ENCODE measurements around the gene ECE2.

Gene ECE2

GRCh38 chr3:184237211-184237610 is 38.6 kb upstream of the ECE2 start:
- no peak for DNase-seq (ENCODE audit: low read depth, low spot score)

DNA sequence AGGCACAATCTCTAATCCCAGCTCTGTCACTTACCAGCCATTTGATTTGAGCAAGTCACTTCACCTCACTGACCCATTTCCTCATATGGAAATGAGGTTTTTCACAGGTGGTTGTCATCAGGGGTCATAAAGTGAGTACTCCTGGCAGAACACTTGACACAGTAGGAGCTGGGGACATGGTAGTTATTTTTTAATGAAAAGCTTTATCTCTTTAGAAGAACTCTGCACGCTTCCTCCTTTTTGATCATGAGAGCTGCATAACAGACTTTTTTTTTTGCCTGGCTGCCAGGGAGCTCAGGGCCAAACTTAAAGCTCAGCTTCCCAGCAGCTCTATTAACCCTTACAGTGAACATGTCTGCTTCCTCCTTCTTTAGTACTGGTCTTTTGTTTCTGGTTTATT is 38.0 kb upstream of the ECE2 start:
- Histone ChIP-seq H3K9ac (ENCODE audit: insufficient read length, low read depth) (no peak overlapping the region), H3K36me3 (ENCODE audit: insufficient read depth, insufficient read length, low read length) (peaks cover 17% of the 10 kb centered on the region), H3K9me3 (ENCODE audit: insufficient read depth, low read length) (no peaks in the 10 kb centered on the region), H3K4me3 (ENCODE audit: insufficient read length, low read depth) (no peak overlapping the region), H3K27me3 (ENCODE audit: insufficient read depth, insufficient read length) (peaks cover 15% of the 10 kb centered on the region), H3K4me1 (ENCODE audit: insufficient read depth, insufficient read length) (no peaks in the 10 kb centered on the region)
- no peak for DNase-seq (ENCODE audit: low read depth, low spot score)
- TF ChIP-seq ZNF274 (IDR thresholded peaks at IDR 0.05; ENCODE audit: low read depth, low read length): no peak
- no peak for TF ChIP-seq SUZ12 (IDR thresholded peaks at IDR 0.05; ENCODE audit: extremely low read depth, insufficient read depth, insufficient read length)
- TF ChIP-seq YY1 (IDR thresholded peaks at IDR 0.05; ENCODE audit: insufficient read depth, insufficient read length): no peak

More at GRCh38 chr3:184237211-184237610, 38.6 kb upstream of the ECE2 start:
- H3K9me3 ChIP-seq (ENCODE audit: insufficient read depth, low read length): no peaks in the 10 kb centered on the region
- peaks cover 21% of the 10 kb centered on the region for H3K27me3 ChIP-seq (ENCODE audit: insufficient read depth, insufficient read length)
- no peaks in the 10 kb centered on the region for H3K4me1 ChIP-seq (ENCODE audit: insufficient read depth, insufficient read length)
- no peak overlapping the region for H3K4me3 ChIP-seq (ENCODE audit: insufficient read length, low read depth)
- no peak overlapping the region for H3K9ac ChIP-seq (ENCODE audit: insufficient read length, low read depth)
- peaks cover 11% of the 10 kb centered on the region for H3K36me3 ChIP-seq (ENCODE audit: insufficient read depth, insufficient read length, low read length)
- TF ChIP-seq SUZ12 (IDR thresholded peaks at IDR 0.05; ENCODE audit: extremely low read depth, insufficient read depth, insufficient read length) (no peak), ZNF274 (IDR thresholded peaks at IDR 0.05; ENCODE audit: low read depth, low read length) (no peak), YY1 (IDR thresholded peaks at IDR 0.05; ENCODE audit: insufficient read depth, insufficient read length) (no peak)

DNA sequence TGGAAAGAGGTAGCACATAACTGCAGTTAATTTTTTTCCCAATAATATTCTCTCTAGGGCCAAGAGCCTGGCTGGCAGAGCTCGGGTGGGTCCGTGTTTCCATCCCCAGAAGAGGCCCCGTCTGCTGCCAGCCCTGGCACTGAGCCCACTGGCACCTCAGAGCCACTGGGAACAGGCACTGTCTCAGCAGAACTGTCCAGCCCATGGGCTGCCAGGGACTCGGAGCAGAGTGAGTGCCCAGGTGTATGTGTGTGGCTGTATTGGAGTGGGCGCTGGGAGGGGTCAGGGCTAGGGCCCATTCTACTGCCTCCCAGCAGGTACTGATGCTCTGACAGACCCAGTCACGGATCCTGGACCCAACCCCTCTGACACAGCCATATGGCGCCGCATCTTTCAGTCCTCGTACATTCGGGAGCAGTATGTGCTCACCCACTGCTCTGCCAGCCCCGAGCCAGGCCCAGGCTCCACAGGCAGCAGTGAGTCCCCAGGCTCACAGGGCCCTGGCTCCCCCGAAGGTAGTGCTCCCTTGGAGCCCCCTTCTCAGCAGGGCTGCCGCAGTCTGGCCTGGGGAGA is 37.5 kb upstream of the ECE2 start:
- TF ChIP-seq YY1 (IDR thresholded peaks at IDR 0.05; ENCODE audit: insufficient read depth, insufficient read length) (no peak), SUZ12 (IDR thresholded peaks at IDR 0.05; ENCODE audit: extremely low read depth, insufficient read depth, insufficient read length) (no peak), ZNF274 (IDR thresholded peaks at IDR 0.05; ENCODE audit: low read depth, low read length) (no peak)
- Histone ChIP-seq H3K4me3 (ENCODE audit: insufficient read length, low read depth) (no peak overlapping the region), H3K9me3 (ENCODE audit: insufficient read depth, low read length) (no peaks in the 10 kb centered on the region), H3K27me3 (ENCODE audit: insufficient read depth, insufficient read length) (peaks cover 9% of the 10 kb centered on the region), H3K9ac (ENCODE audit: insufficient read length, low read depth) (no peak overlapping the region), H3K36me3 (ENCODE audit: insufficient read depth, insufficient read length, low read length) (peaks cover 23% of the 10 kb centered on the region), H3K4me1 (ENCODE audit: insufficient read depth, insufficient read length) (no peaks in the 10 kb centered on the region)
- no peak for DNase-seq (ENCODE audit: low read depth, low spot score)

- no peak for DNase-seq (ENCODE audit: low read depth, low spot score)
- no peaks in the 10 kb centered on the region for H3K9me3 ChIP-seq (ENCODE audit: insufficient read depth, low read length)
- H3K9ac ChIP-seq (ENCODE audit: insufficient read length, low read depth): no peak overlapping the region
- TF ChIP-seq YY1 (IDR thresholded peaks at IDR 0.05; ENCODE audit: insufficient read depth, insufficient read length): no peak
- peaks cover 2% of the 10 kb centered on the region for H3K27me3 ChIP-seq (ENCODE audit: insufficient read depth, insufficient read length)
- H3K4me1 ChIP-seq (ENCODE audit: insufficient read depth, insufficient read length): no peaks in the 10 kb centered on the region
- H3K4me3 ChIP-seq (ENCODE audit: insufficient read length, low read depth): no peak overlapping the region
- peaks cover 31% of the 10 kb centered on the region for H3K36me3 ChIP-seq (ENCODE audit: insufficient read depth, insufficient read length, low read length)
These were observed 36.6 kb upstream of the ECE2 start for GRCh38 chr3:184239221-184239620.

- TF ChIP-seq SUZ12 (IDR thresholded peaks at IDR 0.05; ENCODE audit: extremely low read depth, insufficient read depth, insufficient read length) (no peak), YY1 (IDR thresholded peaks at IDR 0.05; ENCODE audit: insufficient read depth, insufficient read length) (no peak), ZNF274 (IDR thresholded peaks at IDR 0.05; ENCODE audit: low read depth, low read length) (no peak)
- Histone ChIP-seq H3K4me3 (ENCODE audit: insufficient read length, low read depth) (no peak overlapping the region), H3K4me1 (ENCODE audit: insufficient read depth, insufficient read length) (no peaks in the 10 kb centered on the region), H3K27me3 (ENCODE audit: insufficient read depth, insufficient read length) (peaks cover 2% of the 10 kb centered on the region), H3K9me3 (ENCODE audit: insufficient read depth, low read length) (no peaks in the 10 kb centered on the region), H3K9ac (ENCODE audit: insufficient read length, low read depth) (no peak overlapping the region), H3K36me3 (ENCODE audit: insufficient read depth, insufficient read length, low read length) (peaks cover 36% of the 10 kb centered on the region)
- no peak for DNase-seq (ENCODE audit: low read depth, low spot score)
These were observed 36.1 kb upstream of the ECE2 start for GRCh38 chr3:184239708-184240107.

- Histone ChIP-seq H3K9me3 (ENCODE audit: insufficient read depth, low read length) (no peaks in the 10 kb centered on the region), H3K4me1 (ENCODE audit: insufficient read depth, insufficient read length) (no peaks in the 10 kb centered on the region), H3K36me3 (ENCODE audit: insufficient read depth, insufficient read length, low read length) (peaks cover 45% of the 10 kb centered on the region), H3K27me3 (ENCODE audit: insufficient read depth, insufficient read length) (no peaks in the 10 kb centered on the region), H3K4me3 (ENCODE audit: insufficient read length, low read depth) (no peak overlapping the region), H3K9ac (ENCODE audit: insufficient read length, low read depth) (no peak overlapping the region)
- no peak for TF ChIP-seq YY1 (IDR thresholded peaks at IDR 0.05; ENCODE audit: insufficient read depth, insufficient read length)
- TF ChIP-seq SUZ12 (IDR thresholded peaks at IDR 0.05; ENCODE audit: extremely low read depth, insufficient read depth, insufficient read length): no peak
- TF ChIP-seq ZNF274 (IDR thresholded peaks at IDR 0.05; ENCODE audit: low read depth, low read length): no peak
- DNase-seq (ENCODE audit: low read depth, low spot score): no peak
These were observed 35.3 kb upstream of the ECE2 start for GRCh38 chr3:184240384-184241140.

GRCh38 chr3:184241141-184241446 is 34.7 kb upstream of the ECE2 start:
- H3K9me3 ChIP-seq (ENCODE audit: insufficient read depth, low read length): no peaks in the 10 kb centered on the region
- H3K4me1 ChIP-seq (ENCODE audit: insufficient read depth, insufficient read length): no peaks in the 10 kb centered on the region
- H3K4me3 ChIP-seq (ENCODE audit: insufficient read length, low read depth): no peak overlapping the region
- no peak overlapping the region for H3K9ac ChIP-seq (ENCODE audit: insufficient read length, low read depth)
- no peak for DNase-seq (ENCODE audit: low read depth, low spot score)
- peaks cover 50% of the 10 kb centered on the region for H3K36me3 ChIP-seq (ENCODE audit: insufficient read depth, insufficient read length, low read length)
- H3K27me3 ChIP-seq (ENCODE audit: insufficient read depth, insufficient read length): no peaks in the 10 kb centered on the region
- TF ChIP-seq ZNF274 (IDR thresholded peaks at IDR 0.05; ENCODE audit: low read depth, low read length) (no peak), SUZ12 (IDR thresholded peaks at IDR 0.05; ENCODE audit: extremely low read depth, insufficient read depth, insufficient read length) (no peak), YY1 (IDR thresholded peaks at IDR 0.05; ENCODE audit: insufficient read depth, insufficient read length) (no peak)

Data from NT2/D1 (cell line).